ENCODE results near the gene POLA1.
A peak's percentile ranks its signal among the peaks of the same experiment; 100 is the strongest.

The POLA1 gene

DNA sequence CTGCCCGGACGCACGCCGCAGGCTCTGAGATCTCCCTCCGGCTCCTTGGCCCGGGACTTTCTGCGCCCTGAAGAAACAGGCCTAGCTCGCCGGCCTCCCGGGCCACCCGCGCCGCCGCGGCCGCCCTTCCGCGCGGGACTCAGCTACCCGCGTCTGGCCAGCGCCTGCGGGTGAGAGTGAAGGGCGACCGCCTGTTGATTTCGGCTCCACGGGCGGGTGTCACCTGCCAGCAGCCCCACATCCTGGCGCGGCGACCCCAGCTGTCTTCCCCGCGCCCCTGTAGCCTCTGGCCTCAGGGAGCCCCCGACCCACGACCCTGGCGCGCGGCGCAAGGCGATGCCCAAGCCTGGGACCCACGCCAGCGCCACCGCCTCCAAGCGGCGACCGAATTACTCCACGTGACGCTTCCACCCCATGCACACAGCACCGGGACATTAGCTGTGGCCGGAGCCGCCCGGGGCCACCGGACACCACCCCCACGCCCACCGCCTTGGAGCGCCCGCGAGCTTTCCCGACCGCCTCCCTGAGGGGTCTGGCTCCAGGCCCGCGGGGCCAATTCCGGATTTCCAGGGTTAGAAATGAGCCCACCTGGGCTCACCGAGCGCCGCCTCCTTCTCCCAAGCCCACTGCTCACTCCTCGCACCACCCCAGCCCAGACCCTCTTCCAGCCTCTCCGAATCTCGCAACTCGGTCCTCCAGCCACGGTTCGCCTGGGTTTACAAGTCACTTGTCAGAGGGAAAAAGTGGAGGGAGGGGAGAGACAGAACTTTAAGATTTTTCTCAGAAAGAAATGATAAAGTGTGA, 311.9 kb downstream of the POLA1 start:
- no peak overlapping the region for H3K27ac ChIP-seq (ENCODE audit: low read depth, low read length)
- H3K4me3 ChIP-seq (ENCODE audit: low read depth, low read length): peak overlapping the region; percentile 66
- peaks cover 80% of the 10 kb centered on the region for H3K27me3 ChIP-seq (ENCODE audit: insufficient read depth, low read length)
- no peak overlapping the region for H2AFZ ChIP-seq (ENCODE audit: low read length, unreplicated experiment)
- no peaks in the 10 kb centered on the region for H3K79me2 ChIP-seq (ENCODE audit: control insufficient read depth, insufficient read depth, low read length, unreplicated experiment)
- H3K36me3 ChIP-seq (ENCODE audit: insufficient read depth, low read length): no peaks in the 10 kb centered on the region
- no peaks in the 10 kb centered on the region for H3K4me1 ChIP-seq (ENCODE audit: control insufficient read depth, insufficient read depth, low read length, unreplicated experiment)

DNA sequence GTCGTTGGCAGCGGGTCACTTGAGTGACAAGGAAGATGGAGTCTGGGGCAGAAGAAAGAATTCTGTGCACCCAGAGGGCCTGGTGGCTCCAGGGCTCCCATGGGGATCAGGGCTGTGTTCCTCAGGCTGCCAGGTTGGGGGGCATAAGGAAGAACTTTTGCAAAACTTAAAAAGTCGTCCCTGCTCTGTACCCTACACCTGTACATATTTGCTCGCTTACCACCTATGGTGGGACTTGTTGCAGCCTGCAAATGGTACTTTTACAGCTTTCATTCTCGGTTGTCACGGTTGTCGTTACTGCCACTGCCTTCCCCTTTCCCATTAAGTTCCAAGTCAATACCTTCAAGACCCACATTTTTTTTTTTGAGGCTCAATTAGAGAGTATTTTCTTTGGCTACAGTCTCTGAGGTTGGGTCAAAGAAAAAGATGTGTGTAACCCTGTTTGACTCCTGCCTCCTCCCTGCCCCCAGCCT, 312.9 kb downstream of the POLA1 start:
- Histone ChIP-seq H3K27ac (ENCODE audit: low read depth, low read length) (no peak overlapping the region), H2AFZ (ENCODE audit: low read length, unreplicated experiment) (no peak overlapping the region), H3K4me3 (ENCODE audit: low read depth, low read length) (peak overlapping the region; percentile 21; the same call in 1 of the 2 replicates), H3K79me2 (ENCODE audit: control insufficient read depth, insufficient read depth, low read length, unreplicated experiment) (no peaks in the 10 kb centered on the region), H3K4me1 (ENCODE audit: control insufficient read depth, insufficient read depth, low read length, unreplicated experiment) (peaks cover 3% of the 10 kb centered on the region), H3K36me3 (ENCODE audit: insufficient read depth, low read length) (no peaks in the 10 kb centered on the region), H3K27me3 (ENCODE audit: insufficient read depth, low read length) (peaks cover 91% of the 10 kb centered on the region)

DNA sequence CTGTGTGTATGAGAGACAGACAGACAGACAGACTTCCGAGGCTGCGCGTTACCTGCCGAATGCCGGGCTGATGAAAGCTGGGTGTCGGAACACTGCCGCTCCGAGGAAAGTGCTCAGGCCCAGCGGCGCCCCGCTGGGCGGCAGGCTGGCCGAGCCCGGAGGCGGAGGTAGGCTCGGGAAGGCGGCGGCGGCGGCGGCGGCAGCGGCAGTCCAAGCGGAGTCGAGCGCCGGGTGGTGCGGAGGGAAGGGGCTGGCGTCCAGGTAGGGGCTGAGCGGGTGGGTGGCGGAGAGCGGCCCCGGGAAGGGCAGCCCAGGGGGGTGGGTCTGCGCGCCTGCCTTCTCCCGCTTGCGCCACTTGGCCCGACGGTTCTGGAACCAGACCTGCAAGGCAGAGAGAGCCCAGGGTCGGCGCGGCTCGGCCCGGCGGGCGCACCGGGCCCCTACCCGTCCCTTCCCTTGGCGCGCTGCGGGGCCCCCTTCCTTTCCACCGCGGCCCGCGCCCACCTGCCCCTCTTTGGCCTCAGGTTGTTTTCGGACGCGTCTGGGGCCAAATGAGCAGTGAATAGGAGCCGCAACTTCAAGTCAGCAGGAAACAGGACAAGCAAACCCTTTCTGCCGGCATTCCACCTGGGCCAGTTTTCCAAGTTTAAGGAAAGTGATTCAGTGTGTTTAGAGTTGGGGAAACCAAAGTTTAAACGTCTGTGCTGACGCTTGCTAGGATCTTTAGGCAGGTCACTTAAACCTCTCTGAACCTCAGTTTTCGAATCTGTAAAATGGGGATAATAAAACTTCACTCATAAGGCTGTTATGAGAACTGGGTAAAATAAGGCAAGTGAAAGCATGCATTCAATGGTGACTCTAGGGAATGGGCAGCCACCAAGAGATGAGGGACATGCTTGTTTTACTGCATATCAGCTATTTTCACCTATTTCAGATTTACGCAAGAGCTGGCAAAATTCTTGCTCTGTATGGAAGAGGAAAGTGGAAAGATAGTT, 313.6 kb downstream of the POLA1 start:
- no peaks in the 10 kb centered on the region for H3K36me3 ChIP-seq (ENCODE audit: insufficient read depth, low read length)
- H3K79me2 ChIP-seq (ENCODE audit: control insufficient read depth, insufficient read depth, low read length, unreplicated experiment): no peaks in the 10 kb centered on the region
- peak overlapping the region; percentile 21; the same call in 1 of the 2 replicates for H3K4me3 ChIP-seq (ENCODE audit: low read depth, low read length)
- no peak overlapping the region for H3K27ac ChIP-seq (ENCODE audit: low read depth, low read length)
- no peak overlapping the region for H2AFZ ChIP-seq (ENCODE audit: low read length, unreplicated experiment)
- H3K4me1 ChIP-seq (ENCODE audit: control insufficient read depth, insufficient read depth, low read length, unreplicated experiment): peaks cover 3% of the 10 kb centered on the region
- H3K27me3 ChIP-seq (ENCODE audit: insufficient read depth, low read length): peaks cover 98% of the 10 kb centered on the region

DNA sequence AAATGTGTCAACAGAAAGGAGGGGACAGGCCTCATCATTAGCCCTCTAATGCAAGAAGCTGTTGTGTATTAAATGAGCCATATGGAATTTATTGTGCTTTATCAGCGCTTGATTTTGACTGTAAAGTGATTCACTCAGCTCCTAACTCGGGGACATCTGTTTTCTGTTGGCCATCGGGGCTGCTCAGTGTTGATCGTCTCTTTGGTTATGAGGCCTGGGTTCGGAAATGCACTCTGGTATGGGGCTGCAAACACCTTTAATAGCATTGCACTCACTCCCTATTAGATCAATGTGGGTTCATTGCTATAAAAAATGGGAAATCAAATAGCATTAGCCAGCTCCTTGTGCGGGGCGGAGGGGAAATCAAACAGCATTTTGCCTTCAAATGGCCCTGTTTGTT, 315.7 kb downstream of the POLA1 start:
- H3K27ac ChIP-seq (ENCODE audit: low read depth, low read length): no peak overlapping the region
- peaks cover 3% of the 10 kb centered on the region for H3K4me1 ChIP-seq (ENCODE audit: control insufficient read depth, insufficient read depth, low read length, unreplicated experiment)
- H3K27me3 ChIP-seq (ENCODE audit: insufficient read depth, low read length): peaks cover 97% of the 10 kb centered on the region
- H3K36me3 ChIP-seq (ENCODE audit: insufficient read depth, low read length): no peaks in the 10 kb centered on the region
- H3K79me2 ChIP-seq (ENCODE audit: control insufficient read depth, insufficient read depth, low read length, unreplicated experiment): no peaks in the 10 kb centered on the region
- H3K4me3 ChIP-seq (ENCODE audit: low read depth, low read length): no peak overlapping the region
- H2AFZ ChIP-seq (ENCODE audit: low read length, unreplicated experiment): no peak overlapping the region

DNA sequence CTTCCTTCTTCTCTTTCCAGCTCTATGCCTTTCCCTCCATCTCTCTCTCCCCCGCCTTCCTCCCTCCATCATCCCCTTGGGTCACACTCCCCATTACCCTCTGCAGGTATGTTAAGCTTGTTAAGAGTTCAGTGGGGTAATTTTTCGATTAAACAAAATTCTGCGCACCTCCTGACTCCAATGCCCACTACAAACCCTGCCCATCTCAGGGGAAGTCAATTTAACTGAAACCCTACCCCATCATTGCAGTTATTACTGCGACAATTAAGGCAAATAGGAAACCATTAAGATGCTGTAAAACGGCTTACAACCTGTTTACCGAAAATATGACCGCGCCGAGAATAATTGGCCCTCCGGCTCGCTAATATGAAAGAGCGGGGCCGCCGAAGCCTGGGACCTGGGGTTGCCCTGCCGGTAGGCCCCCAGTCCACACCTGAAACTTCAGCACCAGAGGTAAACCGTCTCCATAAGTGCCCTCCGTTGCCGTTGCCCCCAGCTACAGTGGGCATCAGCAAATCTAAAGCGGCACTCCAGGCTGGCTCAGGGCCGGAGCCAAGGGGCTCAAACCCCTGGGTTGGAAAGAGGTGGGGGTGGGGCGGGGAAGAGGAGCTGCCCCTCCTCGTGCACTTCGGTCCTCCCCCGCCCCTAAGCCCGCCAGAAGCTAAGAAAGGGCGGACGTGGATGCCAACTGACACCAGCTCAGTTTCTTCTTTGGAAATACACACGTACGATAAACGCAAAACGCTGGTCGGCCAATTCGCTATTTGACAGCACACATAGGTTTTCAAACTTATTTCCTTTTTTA, 317.3 kb downstream of the POLA1 start:
- peaks cover 3% of the 10 kb centered on the region for H3K4me1 ChIP-seq (ENCODE audit: control insufficient read depth, insufficient read depth, low read length, unreplicated experiment)
- no peak overlapping the region for H3K27ac ChIP-seq (ENCODE audit: low read depth, low read length)
- no peaks in the 10 kb centered on the region for H3K36me3 ChIP-seq (ENCODE audit: insufficient read depth, low read length)
- no peak overlapping the region for H2AFZ ChIP-seq (ENCODE audit: low read length, unreplicated experiment)
- no peaks in the 10 kb centered on the region for H3K79me2 ChIP-seq (ENCODE audit: control insufficient read depth, insufficient read depth, low read length, unreplicated experiment)
- H3K27me3 ChIP-seq (ENCODE audit: insufficient read depth, low read length): peaks cover 97% of the 10 kb centered on the region
- no peak overlapping the region for H3K4me3 ChIP-seq (ENCODE audit: low read depth, low read length)

DNA sequence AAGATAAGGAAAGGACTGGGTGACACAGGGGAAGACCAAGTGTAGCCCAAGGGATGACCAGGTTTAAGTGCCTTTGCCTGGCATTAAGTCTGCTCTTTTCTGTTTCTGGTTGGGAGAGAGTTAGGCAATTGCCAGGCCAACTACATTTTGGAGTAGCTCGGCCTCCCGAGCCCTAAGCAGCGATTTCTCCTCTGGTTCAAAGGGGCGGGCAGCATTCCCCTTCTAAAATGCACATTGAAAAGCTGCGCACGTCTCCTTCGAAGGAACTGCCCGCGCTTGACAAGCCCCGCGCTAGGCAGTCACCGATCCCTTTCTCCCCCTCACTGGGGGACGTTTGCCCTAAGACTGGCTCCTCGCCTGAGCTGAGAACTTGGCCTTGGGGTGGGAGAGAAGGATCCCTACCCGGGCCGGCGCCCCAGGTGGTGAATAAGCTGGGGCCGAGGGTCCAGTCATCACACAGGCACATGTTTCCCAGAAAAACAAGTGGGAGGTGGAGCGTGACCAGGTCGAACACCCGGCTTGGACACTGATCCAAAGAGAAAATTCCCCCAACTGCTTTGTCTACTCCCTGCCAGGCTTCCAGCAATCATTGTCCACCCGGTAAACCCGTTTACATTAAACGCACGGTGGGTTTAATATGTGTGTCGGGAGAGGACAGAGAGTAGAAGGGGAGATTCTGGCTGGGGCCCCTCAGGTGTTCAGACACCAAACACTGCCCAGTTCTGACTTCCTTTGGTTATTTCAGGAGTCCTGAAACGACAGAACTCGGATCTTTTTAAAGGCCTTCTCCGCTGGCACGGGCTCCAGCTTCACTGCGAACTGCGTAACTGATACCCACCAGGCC, 318.1 kb downstream of the POLA1 start:
- peaks cover 3% of the 10 kb centered on the region for H3K4me1 ChIP-seq (ENCODE audit: control insufficient read depth, insufficient read depth, low read length, unreplicated experiment)
- no peaks in the 10 kb centered on the region for H3K36me3 ChIP-seq (ENCODE audit: insufficient read depth, low read length)
- H3K4me3 ChIP-seq (ENCODE audit: low read depth, low read length): no peak overlapping the region
- H3K79me2 ChIP-seq (ENCODE audit: control insufficient read depth, insufficient read depth, low read length, unreplicated experiment): no peaks in the 10 kb centered on the region
- H3K27me3 ChIP-seq (ENCODE audit: insufficient read depth, low read length): peaks cover 97% of the 10 kb centered on the region
- no peak overlapping the region for H3K27ac ChIP-seq (ENCODE audit: low read depth, low read length)
- no peak overlapping the region for H2AFZ ChIP-seq (ENCODE audit: low read length, unreplicated experiment)

DNA sequence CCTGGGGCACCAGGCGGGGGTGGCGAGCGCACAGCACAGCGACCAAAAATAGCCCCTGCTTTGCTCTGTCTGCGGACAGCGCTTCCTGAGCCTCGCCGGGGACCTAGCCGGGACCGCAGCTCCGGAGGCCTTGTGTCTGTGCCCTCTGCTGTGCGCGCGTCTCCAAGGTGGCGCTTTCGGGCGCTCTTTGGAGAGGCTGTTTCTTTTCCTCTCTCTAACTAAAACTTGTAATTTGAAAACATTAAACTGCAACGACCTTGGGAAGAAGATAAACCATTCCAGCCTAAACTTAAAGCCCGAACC, 318.7 kb downstream of the POLA1 start:
- Histone ChIP-seq H2AFZ (ENCODE audit: low read length, unreplicated experiment) (no peak overlapping the region), H3K4me1 (ENCODE audit: control insufficient read depth, insufficient read depth, low read length, unreplicated experiment) (peaks cover 3% of the 10 kb centered on the region), H3K27me3 (ENCODE audit: insufficient read depth, low read length) (peaks cover 97% of the 10 kb centered on the region), H3K27ac (ENCODE audit: low read depth, low read length) (no peak overlapping the region), H3K79me2 (ENCODE audit: control insufficient read depth, insufficient read depth, low read length, unreplicated experiment) (no peaks in the 10 kb centered on the region), H3K4me3 (ENCODE audit: low read depth, low read length) (no peak overlapping the region), H3K36me3 (ENCODE audit: insufficient read depth, low read length) (no peaks in the 10 kb centered on the region)

DNA sequence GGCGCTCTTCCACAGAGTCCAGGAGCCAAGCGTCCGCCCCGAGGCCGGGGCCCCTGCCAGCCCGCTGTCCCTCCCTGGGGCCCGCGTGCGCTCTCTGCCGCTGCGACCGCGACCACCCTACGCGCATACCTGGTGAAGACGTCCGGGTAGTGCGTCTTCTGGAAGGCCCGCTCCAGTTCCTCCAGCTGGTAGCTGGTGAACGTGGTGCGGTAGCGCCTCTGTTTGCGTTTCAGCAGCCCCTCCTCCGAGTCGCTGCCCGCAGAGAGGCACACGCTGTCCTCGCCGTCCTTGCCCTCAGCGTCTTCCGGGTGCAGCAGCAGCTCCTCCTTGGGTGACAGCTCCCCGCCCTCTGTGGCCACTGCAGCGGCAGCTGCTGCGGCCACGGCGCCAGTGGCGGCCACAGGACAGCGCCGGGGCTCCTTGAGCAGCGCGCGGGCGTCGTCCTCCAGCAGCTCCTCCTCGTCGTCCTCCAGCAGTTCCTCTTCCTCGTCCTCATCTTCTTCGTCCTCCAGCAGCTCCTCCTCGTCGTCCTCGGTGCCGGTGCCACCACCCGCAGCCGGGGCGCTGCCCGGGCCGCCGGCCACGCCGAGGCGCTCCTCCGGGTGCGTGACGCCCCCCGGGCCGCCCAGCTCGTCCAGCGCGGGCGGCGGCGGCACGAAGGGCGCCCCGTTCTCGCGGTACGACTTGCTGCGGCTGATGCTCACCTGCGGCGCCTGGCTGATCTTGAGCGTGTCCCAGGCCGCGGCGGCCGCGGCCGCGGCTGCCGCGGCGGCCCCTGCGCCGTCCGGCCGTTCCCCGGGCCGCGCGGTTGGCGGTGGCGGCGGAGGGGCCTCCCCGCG, 319.3 kb downstream of the POLA1 start:
- H3K36me3 ChIP-seq (ENCODE audit: insufficient read depth, low read length): no peaks in the 10 kb centered on the region
- H2AFZ ChIP-seq (ENCODE audit: low read length, unreplicated experiment): no peak overlapping the region
- H3K79me2 ChIP-seq (ENCODE audit: control insufficient read depth, insufficient read depth, low read length, unreplicated experiment): no peaks in the 10 kb centered on the region
- peaks cover 8% of the 10 kb centered on the region for H3K4me1 ChIP-seq (ENCODE audit: control insufficient read depth, insufficient read depth, low read length, unreplicated experiment)
- H3K27ac ChIP-seq (ENCODE audit: low read depth, low read length): no peak overlapping the region
- peaks cover 97% of the 10 kb centered on the region for H3K27me3 ChIP-seq (ENCODE audit: insufficient read depth, low read length)
- H3K4me3 ChIP-seq (ENCODE audit: low read depth, low read length): peak overlapping the region; percentile 43; the same call in 1 of the 2 replicates

DNA sequence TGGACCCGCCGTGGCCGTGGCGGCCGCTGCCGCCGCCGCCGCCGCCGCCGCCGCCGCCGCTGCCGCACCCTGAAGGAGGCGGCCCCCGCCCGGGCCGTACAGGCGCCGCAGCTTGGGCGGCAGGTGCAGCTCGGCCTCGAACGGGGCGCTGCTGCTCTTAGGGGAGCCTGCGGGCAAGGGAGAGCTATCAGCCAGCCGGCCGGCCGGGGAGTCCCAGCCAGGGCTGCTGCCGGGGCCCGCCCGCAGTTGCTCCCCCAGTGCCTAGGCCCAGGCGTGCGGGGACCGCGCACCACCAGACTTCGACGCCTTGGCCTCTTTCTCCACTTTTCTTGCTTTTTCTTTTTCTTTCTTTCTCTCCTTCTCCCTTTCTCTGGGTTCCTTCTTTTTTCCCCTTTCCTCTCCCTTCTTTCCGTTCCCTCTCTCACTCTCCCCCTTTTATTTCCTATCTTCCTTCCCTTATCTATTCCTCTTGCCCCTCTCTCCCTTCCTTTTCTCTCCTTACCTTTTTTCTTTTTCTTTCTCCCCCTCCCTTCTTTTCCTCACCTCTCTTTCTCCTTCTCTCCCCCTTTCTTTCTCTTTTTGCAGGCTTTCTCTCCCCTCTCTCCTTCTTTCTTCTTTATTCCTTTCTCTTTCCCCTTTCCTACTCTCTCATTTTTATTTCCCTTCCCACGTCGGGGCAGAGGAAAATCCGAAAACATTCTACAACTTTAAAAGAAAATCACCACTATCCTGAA, 320.1 kb downstream of the POLA1 start:
- Histone ChIP-seq H3K4me3 (ENCODE audit: low read depth, low read length) (0 out of 2 replicates have a peak overlapping the region, but pooled peaks have one; percentile 6), H3K79me2 (ENCODE audit: control insufficient read depth, insufficient read depth, low read length, unreplicated experiment) (no peaks in the 10 kb centered on the region), H3K27me3 (ENCODE audit: insufficient read depth, low read length) (peaks cover 96% of the 10 kb centered on the region)

More for the DNA sequence above, 320.1 kb downstream of the POLA1 start:
- Histone ChIP-seq H2AFZ (ENCODE audit: low read length, unreplicated experiment) (no peak overlapping the region), H3K4me1 (ENCODE audit: control insufficient read depth, insufficient read depth, low read length, unreplicated experiment) (peaks cover 8% of the 10 kb centered on the region), H3K36me3 (ENCODE audit: insufficient read depth, low read length) (no peaks in the 10 kb centered on the region), H3K27ac (ENCODE audit: low read depth, low read length) (no peak overlapping the region)
